Measurements from ENCODE around the gene MMP21. TPM values are rescaled to one million over a fixed set of nuclear protein-coding genes. Genes with fewer than 3 reads are reported as not detected.

MMP21 gene
- total and polyA plus RNA-seq, 3 donors from 2014 or later: 0.31 to 0.43 TPM; not detected in 1

DNA sequence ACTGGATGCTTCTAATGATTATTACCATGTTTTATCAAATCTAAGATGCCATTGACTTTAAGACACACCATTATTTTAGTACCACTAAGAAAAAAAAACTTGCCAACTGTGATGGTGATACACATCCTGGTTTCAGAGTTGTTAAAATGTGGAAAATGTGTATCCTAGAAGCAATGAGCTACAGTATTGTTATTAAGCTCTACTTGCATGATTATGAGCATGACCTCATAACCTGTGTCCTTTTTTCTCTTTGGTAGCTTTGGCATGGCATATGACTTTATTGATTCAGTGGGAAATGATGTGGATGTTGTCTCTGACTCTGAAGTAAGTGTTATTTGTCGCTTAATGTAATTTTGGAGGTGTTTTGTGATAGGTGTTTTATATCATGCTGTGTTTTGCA is 52.8 kb downstream of the MMP21 start:
- 88 to 97% methylated on average over 1 of the region's 1 CpG for WGBS, 2 donors
- Histone ChIP-seq H3K27me3 (no peaks in the 10 kb centered on the region), H3K27ac (no peak overlapping the region), H3K9me3 (no peaks in the 10 kb centered on the region), H3K4me3 (no peak overlapping the region), H3K4me1 (peaks cover 17% of the 10 kb centered on the region), H3K36me3 (ENCODE audit: low read depth, missing control alignments) (no peaks in the 10 kb centered on the region)
- intact Hi-C loops (cut with DNase I; ENCODE audit: low total_unique reads): no loop called here
- DNase-seq: no peak
- no peak for TF ChIP-seq POLR2A (IDR thresholded peaks at IDR 0.05)
- TF ChIP-seq, protein P1, sequence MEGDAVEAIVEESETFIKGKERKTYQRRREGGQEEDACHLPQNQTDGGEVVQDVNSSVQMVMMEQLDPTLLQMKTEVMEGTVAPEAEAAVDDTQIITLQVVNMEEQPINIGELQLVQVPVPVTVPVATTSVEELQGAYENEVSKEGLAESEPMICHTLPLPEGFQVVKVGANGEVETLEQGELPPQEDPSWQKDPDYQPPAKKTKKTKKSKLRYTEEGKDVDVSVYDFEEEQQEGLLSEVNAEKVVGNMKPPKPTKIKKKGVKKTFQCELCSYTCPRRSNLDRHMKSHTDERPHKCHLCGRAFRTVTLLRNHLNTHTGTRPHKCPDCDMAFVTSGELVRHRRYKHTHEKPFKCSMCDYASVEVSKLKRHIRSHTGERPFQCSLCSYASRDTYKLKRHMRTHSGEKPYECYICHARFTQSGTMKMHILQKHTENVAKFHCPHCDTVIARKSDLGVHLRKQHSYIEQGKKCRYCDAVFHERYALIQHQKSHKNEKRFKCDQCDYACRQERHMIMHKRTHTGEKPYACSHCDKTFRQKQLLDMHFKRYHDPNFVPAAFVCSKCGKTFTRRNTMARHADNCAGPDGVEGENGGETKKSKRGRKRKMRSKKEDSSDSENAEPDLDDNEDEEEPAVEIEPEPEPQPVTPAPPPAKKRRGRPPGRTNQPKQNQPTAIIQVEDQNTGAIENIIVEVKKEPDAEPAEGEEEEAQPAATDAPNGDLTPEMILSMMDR (IDR thresholded peaks at IDR 0.05): no peak

DNA sequence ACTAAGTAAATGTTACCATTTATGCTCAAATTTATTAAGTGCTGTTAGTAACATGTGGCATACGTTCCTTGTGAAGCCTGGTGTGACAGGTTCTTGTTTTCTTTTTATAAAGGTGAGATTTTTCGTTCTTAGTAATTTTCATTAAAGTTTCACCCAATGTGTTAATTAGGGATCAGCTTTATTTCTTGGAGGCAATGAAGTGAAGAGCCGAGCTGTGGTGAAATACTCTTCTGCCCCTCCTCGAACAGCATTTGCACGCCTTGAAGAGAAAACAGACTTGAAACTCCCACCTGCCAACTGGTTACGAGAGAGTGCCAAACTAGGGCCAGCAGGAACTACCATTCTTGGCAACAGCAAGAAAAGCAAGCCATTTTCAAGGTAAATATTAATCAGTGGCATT is 54.6 kb downstream of the MMP21 start:
- Histone ChIP-seq H3K27ac (no peak overlapping the region), H3K27me3 (no peaks in the 10 kb centered on the region), H3K4me3 (no peak overlapping the region), H3K4me1 (peaks cover 17% of the 10 kb centered on the region), H3K36me3 (ENCODE audit: low read depth, missing control alignments) (no peaks in the 10 kb centered on the region), H3K9me3 (no peaks in the 10 kb centered on the region)
- DNase-seq: no peak
- WGBS, 2 donors: 73 to 76% methylated on average over 6 of the region's 6 CpGs
- intact Hi-C loops (cut with DNase I; ENCODE audit: low total_unique reads): no loop called here
- no peak for TF ChIP-seq POLR2A (IDR thresholded peaks at IDR 0.05)
- TF ChIP-seq, protein P1 (IDR thresholded peaks at IDR 0.05): no peak

DNA sequence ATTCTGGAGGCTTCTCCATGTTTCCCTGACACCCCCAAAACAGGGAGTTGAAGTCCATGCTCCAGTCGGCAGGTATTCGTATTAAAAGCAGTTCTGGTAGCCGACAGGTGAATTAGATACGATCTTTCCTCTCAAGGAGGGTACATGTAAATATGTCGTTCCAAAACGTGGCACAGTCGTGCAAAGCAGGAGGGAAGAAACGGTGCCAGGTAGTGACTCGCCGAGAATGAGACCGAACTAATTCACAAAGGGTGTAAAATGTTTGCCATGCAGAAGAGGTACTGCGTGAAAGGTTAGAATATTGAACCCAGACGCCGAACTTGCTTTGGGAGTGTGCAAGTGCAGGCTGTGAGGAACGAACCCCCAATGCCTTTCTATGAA is 55.6 kb downstream of the MMP21 start:
- no peak for DNase-seq
- WGBS, 2 donors: 1% methylated on average over 15 of the region's 15 CpGs
- no peaks in the 10 kb centered on the region for H3K27me3 ChIP-seq
- peaks cover 17% of the 10 kb centered on the region for H3K4me1 ChIP-seq
- H3K4me3 ChIP-seq: peak overlapping the region; percentile 80 to 98
- TF ChIP-seq, protein P1 (IDR thresholded peaks at IDR 0.05): no peak
- TF ChIP-seq POLR2A (IDR thresholded peaks at IDR 0.05): no peak
- H3K36me3 ChIP-seq (ENCODE audit: low read depth, missing control alignments): no peaks in the 10 kb centered on the region
- intact Hi-C loops (cut with DNase I; ENCODE audit: low total_unique reads): no loop called here
- peak overlapping the region; percentile 89 to 94 for H3K27ac ChIP-seq
- no peaks in the 10 kb centered on the region for H3K9me3 ChIP-seq

DNA sequence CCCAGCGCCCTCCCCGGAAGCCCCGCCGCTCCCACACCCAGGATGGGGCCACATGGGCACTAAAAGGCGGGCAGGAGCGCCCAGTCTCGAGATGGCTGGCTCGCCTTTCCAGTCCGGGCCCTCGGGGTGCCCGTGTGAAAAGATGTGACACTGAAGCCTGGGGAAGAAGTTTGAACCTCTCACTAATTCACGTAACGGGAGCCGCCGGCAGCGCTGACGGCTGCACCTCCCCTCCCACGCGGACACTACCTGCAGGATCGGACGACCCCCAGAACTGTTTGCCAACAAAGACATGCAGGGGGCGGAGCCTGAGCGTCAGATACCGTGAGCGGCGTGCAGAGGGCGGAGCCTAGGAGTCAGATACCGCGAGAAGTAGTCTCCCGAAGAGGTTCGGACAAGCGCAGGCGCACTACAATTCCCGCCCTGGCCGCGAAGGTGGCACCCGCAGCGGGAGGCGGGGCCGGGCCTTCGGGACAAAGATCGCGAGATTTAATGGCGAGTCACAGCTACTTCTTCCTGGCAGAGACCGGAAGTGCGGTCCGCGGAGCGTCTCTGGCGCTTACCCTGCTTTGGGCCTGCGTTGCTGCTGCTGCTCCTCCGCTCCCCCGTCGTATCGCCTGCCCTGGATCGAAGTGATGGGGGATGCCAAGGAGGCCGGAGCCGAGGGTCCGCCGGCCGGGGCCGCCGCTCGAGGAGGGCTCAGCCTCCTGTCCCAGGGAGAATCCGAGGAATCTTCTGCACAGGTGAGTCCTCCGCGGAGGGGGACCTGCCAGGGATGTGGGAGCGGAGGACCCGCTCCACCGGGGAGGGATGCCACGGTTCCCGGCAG is 56.2 kb downstream of the MMP21 start, which contains the start of gene EDRF1:
EDRF1 (plus strand) TSS at position 537 of the 829 bp plus-strand sequence; CDS start at position 636, 99 bp downstream.
- peak; percentile 99 for DNase-seq
- Histone ChIP-seq H3K27ac (peak within 1 kb of the TSS; percentile 89 to 94), H3K4me1 (peaks cover 15% of the 10 kb centered on the region), H3K9me3 (no peaks in the 10 kb centered on the region), H3K27me3 (no peaks in the 10 kb centered on the region), H3K4me3 (peak within 1 kb of the TSS; percentile 80 to 98), H3K36me3 (ENCODE audit: low read depth, missing control alignments) (no peaks in the 10 kb centered on the region)
- intact Hi-C loops (cut with DNase I; ENCODE audit: low total_unique reads): no loop called here
- 0 to 1% methylated on average over 22 to 66 of the region's 72 CpGs for WGBS, 2 donors
- TF ChIP-seq, protein P1 (IDR thresholded peaks at IDR 0.05): peak in 1 of 3 experiments; percentile 5
- TF ChIP-seq POLR2A (IDR thresholded peaks at IDR 0.05): no peak

MicroRNAs encoded within 50 kb of the gene (microRNA counts, 767-probe panel; counts per million panel counts)
- microRNA hsa-miR-4484: 0 to 152 counts per million in 2 donors

Small RNA genes lying within 50 kb of the gene (microRNA-seq; reads per million reads assigned to microRNA genes)
- 1.4 to 2.1 reads per million in 2 donors for gene MIR4484 (ENCODE audit: borderline number of aligned reads in 2 of 2, borderline replicate concordance in 1 of 2)

Small RNA genes lying within 50 kb of the gene (small RNA-seq; reads per million reads assigned to genes)
- gene MIR4484: 0 reads per million in 2 donors

Other genes with a start within 250 kb of the MMP21 start
- 10 to 100 TPM; 14.9 to 24.6 TPM for gene TEX36, start 92.7 kb downstream of the MMP21 start, total RNA-seq
- 41.5 TPM for gene TEX36, start 92.7 kb downstream of the MMP21 start, polyA plus RNA-seq (ENCODE audit: insufficient read depth, low read depth, low replicate concordance)
- 10 to 100 TPM; 93.1 to 95.1 TPM for gene EDRF1, start 56.1 kb downstream of the MMP21 start, total RNA-seq
- 66.7 TPM for gene EDRF1, start 56.1 kb downstream of the MMP21 start, polyA plus RNA-seq (ENCODE audit: insufficient read depth, low read depth, low replicate concordance)
- gene UROS, start 47.4 kb upstream of the MMP21 start, total RNA-seq: 10 to 100 TPM; 62.5 to 70.3 TPM
- 69.2 TPM for gene UROS, start 47.4 kb upstream of the MMP21 start, polyA plus RNA-seq (ENCODE audit: insufficient read depth, low read depth, low replicate concordance)
- 10 to 100 TPM; 59.8 to 81.9 TPM for gene BCCIP, start 47.7 kb upstream of the MMP21 start, total RNA-seq
- 63.9 TPM for gene BCCIP, start 47.7 kb upstream of the MMP21 start, polyA plus RNA-seq (ENCODE audit: insufficient read depth, low read depth, low replicate concordance)
- 10 to 100 TPM; 42.2 to 60.2 TPM for gene DHX32, start 105.5 kb upstream of the MMP21 start, total RNA-seq
- 64.0 TPM for gene DHX32, start 105.5 kb upstream of the MMP21 start, polyA plus RNA-seq (ENCODE audit: insufficient read depth, low read depth, low replicate concordance)
- 10 to 100 TPM; 41.1 to 60.9 TPM for gene FANK1, start 120.7 kb upstream of the MMP21 start, total RNA-seq
- 143 TPM for gene FANK1, start 120.7 kb upstream of the MMP21 start, polyA plus RNA-seq (ENCODE audit: insufficient read depth, low read depth, low replicate concordance)